ENCODE data around the gene SYTL2. TPM values are rescaled to one million over a fixed set of nuclear protein-coding genes. Genes with fewer than 3 reads are reported as not detected.

SYTL2 gene
- total RNA-seq, 1 experiment from 2014 or later = 132 TPM

- DNase-seq (ENCODE audit: low read depth, low spot score) (no peak), ATAC-seq (no peak)
- TF ChIP-seq REST (IDR thresholded peaks at IDR 0.05; ENCODE audit: insufficient read depth in 1 of 2, low read depth in 2 of 2, low read length in 1 of 2) (no peak), CTCF (IDR thresholded peaks at IDR 0.05) (no peak), SIN3A (IDR thresholded peaks at IDR 0.05; ENCODE audit: borderline replicate concordance, insufficient read depth, low read depth, low read length) (no peak), POLR2AphosphoS5 (IDR thresholded peaks at IDR 0.05; ENCODE audit: low read depth, low read length) (no peak), TCF7L2 (IDR thresholded peaks at IDR 0.05; ENCODE audit: low read depth, low read length) (no peak)
- peak overlapping the region; percentile 25; the same call in 1 of the 2 replicates for H3K27ac ChIP-seq (ENCODE audit: low read length)
- H3K4me3 ChIP-seq (ENCODE audit: low read depth in 2 of 2, low read length in 2 of 2) = no peak overlapping the region
- H3K9me3 ChIP-seq (ENCODE audit: control insufficient read depth, insufficient read depth, low read depth, low read length) = no peaks in the 10 kb centered on the region
- CTCF ChIA-PET = no interaction called here
- in situ Hi-C loops (cut with HindIII; ENCODE audit: low pct_unique_long_range_greater_than_20kb, low sequenced_read_pairs) (no loop called here), intact Hi-C loops (cut with micrococcal nuclease; ENCODE audit: unreplicated experiment) (no loop called here)
- H3K36me3 ChIP-seq (ENCODE audit: control insufficient read depth, insufficient read depth, low read length) = 0 out of 2 replicates have a peak, but pooled peaks cover 6% of the 10 kb centered on the region
- no peaks in the 10 kb centered on the region for H3K27me3 ChIP-seq (ENCODE audit: control insufficient read depth, insufficient read depth, low read length)
- H3K4me1 ChIP-seq (ENCODE audit: control insufficient read depth, insufficient read depth, low read length) = peaks cover 11% of the 10 kb centered on the region; the same call in 1 of the 2 replicates
- BruUV-seq (replicated peaks) = no TSS peak
- POLR2A ChIA-PET = no interaction called here
These were observed 70.2 kb downstream of the SYTL2 start for GRCh38 chr11:85740481-85741400.

GRCh38 chr11:85737738-85738137 is 73.2 kb downstream of the SYTL2 start:
- no peaks in the 10 kb centered on the region for H3K9me3 ChIP-seq (ENCODE audit: control insufficient read depth, insufficient read depth, low read depth, low read length)
- BruUV-seq (replicated peaks) = no TSS peak
- DNase-seq (ENCODE audit: low read depth, low spot score) = no peak
- no peak overlapping the region for H3K4me3 ChIP-seq (ENCODE audit: low read depth in 2 of 2, low read length in 2 of 2)
- 0 out of 2 replicates have a peak, but pooled peaks have one; percentile 31 for ATAC-seq
- POLR2A ChIA-PET = interaction anchor here (1.4 kb wide), 1 partner anchor 59 kb away, joined by 3 read pairs; no protein-coding TSS in a partner anchor
- H3K4me1 ChIP-seq (ENCODE audit: control insufficient read depth, insufficient read depth, low read length) = peaks cover 11% of the 10 kb centered on the region; the same call in 1 of the 2 replicates
- in situ Hi-C loops (cut with HindIII; ENCODE audit: low pct_unique_long_range_greater_than_20kb, low sequenced_read_pairs) (no loop called here), intact Hi-C loops (cut with micrococcal nuclease; ENCODE audit: unreplicated experiment) (no loop called here)
- no peaks in the 10 kb centered on the region for H3K27me3 ChIP-seq (ENCODE audit: control insufficient read depth, insufficient read depth, low read length)
- TF ChIP-seq POLR2AphosphoS5 (IDR thresholded peaks at IDR 0.05; ENCODE audit: low read depth, low read length) (no peak), REST (IDR thresholded peaks at IDR 0.05; ENCODE audit: insufficient read depth in 1 of 2, low read depth in 2 of 2, low read length in 1 of 2) (no peak), SIN3A (IDR thresholded peaks at IDR 0.05; ENCODE audit: borderline replicate concordance, insufficient read depth, low read depth, low read length) (no peak), CTCF (IDR thresholded peaks at IDR 0.05) (no peak), TCF7L2 (IDR thresholded peaks at IDR 0.05; ENCODE audit: low read depth, low read length) (no peak)
- H3K36me3 ChIP-seq (ENCODE audit: control insufficient read depth, insufficient read depth, low read length) = peaks cover 8% of the 10 kb centered on the region; the same call in 1 of the 2 replicates
- no peak overlapping the region for H3K27ac ChIP-seq (ENCODE audit: low read length)
- CTCF ChIA-PET = no interaction called here

Data from Panc1 (cell line).